Loucy (cell line): ENCODE results near the gene CEP41.
A peak's percentile ranks its signal among the peaks of the same experiment; 100 is the strongest.

ENCODE experiments used
- CTCF ChIP-seq: fragments of 200-600 bp; sonication (generic); conservative IDR thresholded peaks from 2 replicates; pipeline ENCODE4 v1.5.1; 2014; ENCODE audit warnings: mild to moderate bottlenecking, antibody characterized with exemption, low read length
- EZH2phosphoT487 ChIP-seq: fragments of 200-600 bp; IDR thresholded peaks from 2 replicates; pipeline ENCODE4 v1.6.1; 2018; ENCODE audit warnings: antibody characterized with exemption, mild to moderate bottlenecking, moderate library complexity, borderline replicate concordance

- TF ChIP-seq EZH2phosphoT487 (no peak), CTCF (peak; percentile 27; the same call in 1 of the 2 replicates)
These were observed 46.2 kb downstream of the CEP41 start for GRCh38 chr7:130394421-130395195.
